Measurements from ENCODE around the gene RPL23.

DNA sequence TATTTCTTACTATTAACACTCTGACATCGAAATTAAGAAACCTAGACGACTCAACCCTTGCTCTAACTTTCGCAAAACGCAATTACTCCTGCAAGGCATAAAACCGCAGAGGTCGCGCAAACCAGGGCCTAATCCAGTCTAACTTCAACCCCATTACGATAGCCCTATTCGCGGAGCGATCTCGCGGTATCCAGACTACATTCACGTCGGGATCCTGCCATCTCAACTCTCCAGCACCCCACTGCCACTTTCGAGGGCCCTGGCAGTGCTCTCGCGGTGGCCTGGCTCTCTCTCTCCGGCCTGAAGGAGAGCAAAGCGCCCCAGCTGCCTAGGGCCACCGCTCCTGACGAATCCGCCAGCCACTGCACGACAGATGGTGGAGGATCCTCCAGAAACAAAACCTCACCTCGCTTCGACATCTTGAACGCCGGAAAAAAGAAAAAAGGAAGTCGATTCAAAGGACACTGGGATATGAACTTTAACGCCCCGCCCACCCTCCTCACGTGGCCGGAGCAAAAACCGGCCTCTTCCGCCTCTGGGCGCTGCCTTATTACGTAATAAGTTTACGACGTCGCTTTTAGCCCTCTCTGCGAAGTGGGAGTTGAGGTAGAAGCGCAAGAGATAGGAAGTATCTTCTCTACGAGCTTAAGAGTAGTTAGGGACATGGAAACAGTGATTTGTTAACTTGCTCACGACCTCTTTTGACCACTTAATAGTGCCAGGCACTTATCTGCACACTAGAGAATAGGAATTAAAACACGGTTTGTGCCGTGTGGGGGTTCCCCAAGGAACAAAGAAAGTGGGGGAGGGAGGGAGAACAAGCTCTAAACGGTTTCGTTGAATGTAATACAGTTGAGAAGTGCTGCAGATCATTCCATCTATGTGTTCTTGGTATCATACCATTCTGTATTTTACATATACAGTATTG, at the start of gene RPL23:
- TF ChIP-seq, protein P1, sequence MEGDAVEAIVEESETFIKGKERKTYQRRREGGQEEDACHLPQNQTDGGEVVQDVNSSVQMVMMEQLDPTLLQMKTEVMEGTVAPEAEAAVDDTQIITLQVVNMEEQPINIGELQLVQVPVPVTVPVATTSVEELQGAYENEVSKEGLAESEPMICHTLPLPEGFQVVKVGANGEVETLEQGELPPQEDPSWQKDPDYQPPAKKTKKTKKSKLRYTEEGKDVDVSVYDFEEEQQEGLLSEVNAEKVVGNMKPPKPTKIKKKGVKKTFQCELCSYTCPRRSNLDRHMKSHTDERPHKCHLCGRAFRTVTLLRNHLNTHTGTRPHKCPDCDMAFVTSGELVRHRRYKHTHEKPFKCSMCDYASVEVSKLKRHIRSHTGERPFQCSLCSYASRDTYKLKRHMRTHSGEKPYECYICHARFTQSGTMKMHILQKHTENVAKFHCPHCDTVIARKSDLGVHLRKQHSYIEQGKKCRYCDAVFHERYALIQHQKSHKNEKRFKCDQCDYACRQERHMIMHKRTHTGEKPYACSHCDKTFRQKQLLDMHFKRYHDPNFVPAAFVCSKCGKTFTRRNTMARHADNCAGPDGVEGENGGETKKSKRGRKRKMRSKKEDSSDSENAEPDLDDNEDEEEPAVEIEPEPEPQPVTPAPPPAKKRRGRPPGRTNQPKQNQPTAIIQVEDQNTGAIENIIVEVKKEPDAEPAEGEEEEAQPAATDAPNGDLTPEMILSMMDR (IDR thresholded peaks at IDR 0.05) = no peak
- no peak for TF ChIP-seq EZH2phosphoT487 (IDR thresholded peaks at IDR 0.05)

All from neural progenitor cell (in vitro differentiated cells).